IPS-15b (cell line): ENCODE measurements around the gene SMIM1.

ENCODE experiments used
- H3K27me3 ChIP-seq: one replicate; pipeline ENCODE4 v1.6.1; 2013; ENCODE audit warnings: low read length; ENCODE audit not compliant: control insufficient read depth, insufficient read depth
- H3K36me3 ChIP-seq: one replicate; pipeline ENCODE4 v1.6.1; 2013; ENCODE audit warnings: low read length; ENCODE audit not compliant: control insufficient read depth, insufficient read depth
- H3K4me1 ChIP-seq: one replicate; pipeline ENCODE4 v1.6.1; 2013; ENCODE audit warnings: mild to moderate bottlenecking, low read length; ENCODE audit not compliant: control insufficient read depth, insufficient read depth
- H3K4me3 ChIP-seq: one replicate; pipeline ENCODE4 v1.5.1; 2013; ENCODE audit warnings: low read depth, low read length
- H3K9ac ChIP-seq: one replicate; pipeline ENCODE4 v1.6.1; 2013; ENCODE audit warnings: low read depth, mild to moderate bottlenecking, low read length
- H3K9me3 ChIP-seq: one replicate; pipeline ENCODE4 v1.6.1; 2013; ENCODE audit warnings: mild to moderate bottlenecking, low read length; ENCODE audit not compliant: control insufficient read depth, insufficient read depth

Gene SMIM1

GRCh38 chr1:3732434-3733093 lies 40.0 kb upstream of the SMIM1 start:
- Histone ChIP-seq H3K4me3 (no peak overlapping the region), H3K36me3 (peaks cover 16% of the 10 kb centered on the region), H3K27me3 (no peaks in the 10 kb centered on the region), H3K4me1 (no peaks in the 10 kb centered on the region), H3K9me3 (no peaks in the 10 kb centered on the region), H3K9ac (peak overlapping the region; percentile 54)

- H3K4me1 ChIP-seq = no peaks in the 10 kb centered on the region
- H3K36me3 ChIP-seq = peaks cover 23% of the 10 kb centered on the region
- peak overlapping the region; percentile 54 for H3K9ac ChIP-seq
- no peaks in the 10 kb centered on the region for H3K27me3 ChIP-seq
- H3K4me3 ChIP-seq = no peak overlapping the region
- H3K9me3 ChIP-seq = no peaks in the 10 kb centered on the region
Measured at GRCh38 chr1:3733094-3733882, 39.3 kb upstream of the SMIM1 start.

GRCh38 chr1:3733883-3734589 lies 38.5 kb upstream of the SMIM1 start:
- Histone ChIP-seq H3K4me3 (no peak overlapping the region), H3K4me1 (no peaks in the 10 kb centered on the region), H3K9ac (no peak overlapping the region), H3K27me3 (no peaks in the 10 kb centered on the region), H3K36me3 (peaks cover 27% of the 10 kb centered on the region), H3K9me3 (no peaks in the 10 kb centered on the region)

GRCh38 chr1:3734602-3735001 lies 37.9 kb upstream of the SMIM1 start:
- Histone ChIP-seq H3K27me3 (no peaks in the 10 kb centered on the region), H3K9me3 (no peaks in the 10 kb centered on the region), H3K36me3 (peaks cover 27% of the 10 kb centered on the region), H3K9ac (no peak overlapping the region), H3K4me3 (no peak overlapping the region), H3K4me1 (no peaks in the 10 kb centered on the region)

- Histone ChIP-seq H3K9ac (no peak overlapping the region), H3K9me3 (no peaks in the 10 kb centered on the region), H3K36me3 (peaks cover 32% of the 10 kb centered on the region), H3K27me3 (no peaks in the 10 kb centered on the region), H3K4me1 (no peaks in the 10 kb centered on the region), H3K4me3 (no peak overlapping the region)
Measured at GRCh38 chr1:3735027-3735681, 37.4 kb upstream of the SMIM1 start.

- Histone ChIP-seq H3K36me3 (peaks cover 35% of the 10 kb centered on the region), H3K9me3 (no peaks in the 10 kb centered on the region), H3K9ac (no peak overlapping the region), H3K4me1 (no peaks in the 10 kb centered on the region), H3K4me3 (no peak overlapping the region), H3K27me3 (no peaks in the 10 kb centered on the region)
Measured at GRCh38 chr1:3735688-3736087, 36.9 kb upstream of the SMIM1 start.

- Histone ChIP-seq H3K36me3 (peaks cover 37% of the 10 kb centered on the region), H3K4me3 (no peak overlapping the region)
Measured at GRCh38 chr1:3736131-3736561, 36.4 kb upstream of the SMIM1 start.

GRCh38 chr1:3736708-3737107 lies 35.8 kb upstream of the SMIM1 start:
- no peaks in the 10 kb centered on the region for H3K27me3 ChIP-seq
- H3K36me3 ChIP-seq = peaks cover 43% of the 10 kb centered on the region
- H3K4me1 ChIP-seq = no peaks in the 10 kb centered on the region
- H3K4me3 ChIP-seq = no peak overlapping the region
- H3K9ac ChIP-seq = no peak overlapping the region
- H3K9me3 ChIP-seq = no peaks in the 10 kb centered on the region

More at GRCh38 chr1:3736131-3736561, 36.4 kb upstream of the SMIM1 start:
- Histone ChIP-seq H3K4me1 (no peaks in the 10 kb centered on the region), H3K9me3 (no peaks in the 10 kb centered on the region), H3K9ac (no peak overlapping the region), H3K27me3 (no peaks in the 10 kb centered on the region)

GRCh38 chr1:3738943-3739342 lies 33.6 kb upstream of the SMIM1 start:
- Histone ChIP-seq H3K36me3 (peaks cover 58% of the 10 kb centered on the region), H3K27me3 (no peaks in the 10 kb centered on the region), H3K4me1 (no peaks in the 10 kb centered on the region), H3K9me3 (no peaks in the 10 kb centered on the region), H3K4me3 (no peak overlapping the region), H3K9ac (no peak overlapping the region)

- Histone ChIP-seq H3K9me3 (no peaks in the 10 kb centered on the region), H3K4me3 (no peak overlapping the region), H3K4me1 (peaks cover 1% of the 10 kb centered on the region), H3K27me3 (no peaks in the 10 kb centered on the region), H3K36me3 (peaks cover 53% of the 10 kb centered on the region), H3K9ac (no peak overlapping the region)
Measured at GRCh38 chr1:3740042-3740441, 32.5 kb upstream of the SMIM1 start.

GRCh38 chr1:3740752-3741151 lies 31.8 kb upstream of the SMIM1 start:
- H3K4me1 ChIP-seq = peaks cover 8% of the 10 kb centered on the region
- peaks cover 56% of the 10 kb centered on the region for H3K36me3 ChIP-seq

More at GRCh38 chr1:3740752-3741151, 31.8 kb upstream of the SMIM1 start:
- Histone ChIP-seq H3K9ac (no peak overlapping the region), H3K27me3 (no peaks in the 10 kb centered on the region), H3K9me3 (no peaks in the 10 kb centered on the region), H3K4me3 (no peak overlapping the region)
